Fibroblast of lung (primary cell): Measurements from ENCODE around the gene CCDC33. TPM values are rescaled to one million over a fixed set of nuclear protein-coding genes. Genes with fewer than 3 reads are reported as not detected.

Experiments used
- DNase-seq, 2 donors: peaks; one replicate each; pipeline versions ENCODE4 v3.0.0 to v3.0.0-alpha.2; 2010; ENCODE audit warnings: low read depth in 2 of 2
- H2AFZ ChIP-seq: 2 replicates; pipeline ENCODE4 v1.5.1; 2012; ENCODE audit warnings: low read length, control low read depth, inconsistent platforms
- H3K27ac ChIP-seq: 2 replicates; pipeline ENCODE4 v1.5.1; 2011; ENCODE audit warnings: low read length, control low read depth; ENCODE audit not compliant: insufficient read depth
- H3K27me3 ChIP-seq: 2 replicates; pipeline ENCODE4 v1.5.1; 2011; ENCODE audit warnings: mild to moderate bottlenecking, low read length; ENCODE audit not compliant: control insufficient read depth, insufficient read depth
- H3K36me3 ChIP-seq: 2 replicates; pipeline ENCODE4 v1.5.1; 2011; ENCODE audit warnings: low read length; ENCODE audit not compliant: control insufficient read depth, insufficient read depth
- H3K4me1 ChIP-seq: 2 replicates; pipeline ENCODE4 v1.5.1; 2011; ENCODE audit warnings: low read length; ENCODE audit not compliant: control insufficient read depth, insufficient read depth; ENCODE audit errors: extremely low read depth
- H3K4me2 ChIP-seq: 2 replicates; pipeline ENCODE4 v1.5.1; 2011; ENCODE audit warnings: low read length, control low read depth; ENCODE audit not compliant: insufficient read depth; ENCODE audit errors: extremely low read depth
- H3K4me3 ChIP-seq, 4 experiments: fragments of 200-600 bp in 1 of 4; sonication (generic) in 1 of 4; replicated peaks in 1 of 4; 2 replicates each; pipeline ENCODE4 v1.5.1; 2011 to 2016; ENCODE audit warnings: low read length in 4 of 4, low read depth in 3 of 4, mild to moderate bottlenecking in 3 of 4, control low read depth in 2 of 4, inconsistent platforms in 1 of 4, mixed read lengths in 1 of 4; ENCODE audit not compliant: insufficient read depth in 1 of 4; ENCODE audit errors: control extremely low read depth in 1 of 4
- H3K79me2 ChIP-seq: 2 replicates; pipeline ENCODE4 v1.5.1; 2012; ENCODE audit warnings: mild to moderate bottlenecking, low read length, inconsistent platforms; ENCODE audit not compliant: control insufficient read depth, insufficient read depth
- H3K9ac ChIP-seq: 2 replicates; pipeline ENCODE4 v1.5.1; 2011; ENCODE audit warnings: mild to moderate bottlenecking, low read length, control low read depth; ENCODE audit not compliant: insufficient read depth
- H3K9me3 ChIP-seq: 2 replicates; pipeline ENCODE4 v1.5.1; 2012; ENCODE audit warnings: low read depth, low read length; ENCODE audit not compliant: control insufficient read depth, insufficient read depth
- H4K20me1 ChIP-seq: 2 replicates; pipeline ENCODE4 v1.5.1; 2011; ENCODE audit warnings: low read length; ENCODE audit not compliant: control insufficient read depth, insufficient read depth; ENCODE audit errors: extremely low read depth
- EZH2 ChIP-seq: IDR thresholded peaks from 2 replicates; pipeline ENCODE4 v1.5.1; 2012; ENCODE audit warnings: low read length, control low read depth, mild to moderate bottlenecking; ENCODE audit errors: missing control alignments
- polyA plus RNA-seq, 2 donors: library from polyadenylated mRNA; depleted of rRNA in 1 of 2; stranded (reverse) in 1 of 2; unstranded in 1 of 2; fragments of >200 nt; gene quantifications; 2 replicates each; pipeline ENCODE4 v1.2.1, GENCODE V29; 2011 to 2012; ENCODE audit warnings: missing spikeins in 1 of 2
- total RNA-seq: library from RNA; depleted of rRNA; stranded (reverse); fragments of >200 nt; gene quantifications from 2 replicates; pipeline ENCODE4 v1.2.1, GENCODE V29; 2014
- TF ChIP-seq, protein P1 (sequence below), 2 donors: IDR thresholded peaks in 1 of 2; conservative IDR thresholded peaks in 1 of 2; 1 replicate in 1 of 2; 2 replicates in 1 of 2; pipeline ENCODE4 v1.5.1; 2011 to 2012; ENCODE audit warnings: low read length in 2 of 2, control low read depth in 1 of 2, inconsistent platforms in 1 of 2, low read depth in 1 of 2, mild to moderate bottlenecking in 1 of 2

CCDC33 gene
- total and polyA plus RNA-seq, 2 donors (not counting 1 experiment from before 2014, with no cell fraction given) = not detected

DNA sequence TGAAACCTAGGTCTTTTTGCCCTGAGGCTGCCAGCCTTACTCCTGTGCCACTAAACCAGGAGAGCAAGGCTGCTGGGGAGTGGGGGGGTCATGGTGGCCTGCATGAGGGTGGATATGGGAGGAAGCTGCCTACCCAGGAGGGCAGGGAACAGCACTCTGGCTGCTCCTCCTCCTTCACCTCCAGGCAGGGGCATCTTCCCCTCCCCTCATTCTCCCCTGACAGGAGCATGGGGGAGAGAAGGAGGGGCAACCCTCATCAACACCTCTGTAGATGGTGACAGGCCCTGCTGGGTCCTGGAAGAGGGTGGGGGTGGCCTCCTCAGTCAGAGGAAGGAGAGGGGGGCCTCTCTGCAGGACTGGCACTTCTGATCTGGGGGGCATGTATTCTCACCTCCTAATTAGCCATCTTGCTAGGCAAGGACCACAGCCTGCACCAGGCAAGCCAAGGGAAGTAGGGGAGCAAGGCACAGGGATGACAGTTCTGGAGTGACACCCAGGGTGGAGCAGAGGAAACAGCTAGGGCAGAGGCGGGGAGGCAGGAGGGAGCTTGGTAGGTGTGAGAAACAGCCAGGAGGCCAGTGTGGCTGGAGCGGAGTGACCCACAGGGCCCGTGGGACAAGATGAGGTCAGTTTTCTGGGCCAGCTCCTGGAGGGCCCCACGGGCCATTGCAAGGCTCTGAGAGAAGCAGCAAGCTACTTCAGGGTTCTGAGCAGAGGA lies 4.9 kb downstream of the CCDC33 start:
- no peaks in the 10 kb centered on the region for H3K36me3 ChIP-seq
- H2AFZ ChIP-seq = no peak overlapping the region
- TF ChIP-seq, protein P1, sequence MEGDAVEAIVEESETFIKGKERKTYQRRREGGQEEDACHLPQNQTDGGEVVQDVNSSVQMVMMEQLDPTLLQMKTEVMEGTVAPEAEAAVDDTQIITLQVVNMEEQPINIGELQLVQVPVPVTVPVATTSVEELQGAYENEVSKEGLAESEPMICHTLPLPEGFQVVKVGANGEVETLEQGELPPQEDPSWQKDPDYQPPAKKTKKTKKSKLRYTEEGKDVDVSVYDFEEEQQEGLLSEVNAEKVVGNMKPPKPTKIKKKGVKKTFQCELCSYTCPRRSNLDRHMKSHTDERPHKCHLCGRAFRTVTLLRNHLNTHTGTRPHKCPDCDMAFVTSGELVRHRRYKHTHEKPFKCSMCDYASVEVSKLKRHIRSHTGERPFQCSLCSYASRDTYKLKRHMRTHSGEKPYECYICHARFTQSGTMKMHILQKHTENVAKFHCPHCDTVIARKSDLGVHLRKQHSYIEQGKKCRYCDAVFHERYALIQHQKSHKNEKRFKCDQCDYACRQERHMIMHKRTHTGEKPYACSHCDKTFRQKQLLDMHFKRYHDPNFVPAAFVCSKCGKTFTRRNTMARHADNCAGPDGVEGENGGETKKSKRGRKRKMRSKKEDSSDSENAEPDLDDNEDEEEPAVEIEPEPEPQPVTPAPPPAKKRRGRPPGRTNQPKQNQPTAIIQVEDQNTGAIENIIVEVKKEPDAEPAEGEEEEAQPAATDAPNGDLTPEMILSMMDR (conservative IDR thresholded peaks at IDR 0.05 in 1 of 2, IDR thresholded peaks at IDR 0.05 in 1 of 2; ENCODE audit: low read depth in 1 of 2, low read length in 2 of 2) = no peak
- TF ChIP-seq EZH2 = no peak
- H3K79me2 ChIP-seq = no peaks in the 10 kb centered on the region
- peaks cover 2% of the 10 kb centered on the region for H3K27me3 ChIP-seq
- no peak overlapping the region for H3K9ac ChIP-seq
- no peak overlapping the region for H3K4me2 ChIP-seq
- H3K4me3 ChIP-seq = no peak overlapping the region
- H3K9me3 ChIP-seq = no peaks in the 10 kb centered on the region
- H3K4me1 ChIP-seq = no peaks in the 10 kb centered on the region
- DNase-seq = no peak
- no peaks in the 10 kb centered on the region for H4K20me1 ChIP-seq
- H3K27ac ChIP-seq = no peak overlapping the region

DNA sequence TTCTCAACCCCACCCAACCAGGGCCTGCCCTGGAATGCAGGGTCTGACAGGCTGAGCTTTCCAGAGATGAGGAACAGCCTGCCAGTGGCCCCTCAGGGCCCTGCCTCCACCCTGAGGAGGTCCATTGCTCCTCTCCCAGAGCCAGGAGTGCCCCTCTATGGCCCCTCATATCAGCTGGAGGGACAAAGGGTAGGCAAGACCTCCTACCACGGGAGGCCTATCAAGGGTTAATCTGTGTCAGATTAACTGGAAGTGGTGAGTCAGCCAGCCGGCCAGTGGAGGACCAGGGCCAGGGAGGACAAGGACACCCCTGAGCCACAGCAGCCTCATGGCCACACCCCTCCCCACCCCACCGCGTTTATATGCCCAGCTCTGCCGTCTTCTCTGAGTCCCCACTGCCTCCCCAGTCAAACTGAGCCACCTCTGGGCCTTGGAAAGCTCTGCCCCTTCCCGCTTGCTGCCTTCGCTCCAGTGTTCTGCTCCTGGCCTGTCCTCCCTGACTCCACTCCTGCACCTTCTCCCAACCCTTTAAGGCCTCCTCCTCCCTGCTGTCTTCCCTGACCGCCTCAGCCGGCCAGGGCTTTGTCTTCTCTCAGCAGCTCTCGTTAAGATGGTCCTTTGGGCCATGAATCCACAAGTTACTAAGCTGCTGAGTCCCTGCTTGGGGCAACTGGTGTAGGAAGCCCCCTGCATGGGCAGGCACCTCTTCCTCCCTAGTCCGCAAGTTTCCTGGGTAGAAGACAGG lies 6.5 kb downstream of the CCDC33 start:
- no peak overlapping the region for H3K9ac ChIP-seq
- no peak overlapping the region for H2AFZ ChIP-seq
- no peaks in the 10 kb centered on the region for H3K36me3 ChIP-seq
- H3K27ac ChIP-seq = no peak overlapping the region
- H3K9me3 ChIP-seq = no peaks in the 10 kb centered on the region
- H3K4me1 ChIP-seq = no peaks in the 10 kb centered on the region
- no peak overlapping the region for H3K4me2 ChIP-seq
- TF ChIP-seq, protein P1 (conservative IDR thresholded peaks at IDR 0.05 in 1 of 2, IDR thresholded peaks at IDR 0.05 in 1 of 2; ENCODE audit: low read depth in 1 of 2, low read length in 2 of 2) = no peak
- TF ChIP-seq EZH2 = no peak
- H4K20me1 ChIP-seq = no peaks in the 10 kb centered on the region
- peaks cover 2% of the 10 kb centered on the region for H3K27me3 ChIP-seq
- no peak overlapping the region for H3K4me3 ChIP-seq
- H3K79me2 ChIP-seq = no peaks in the 10 kb centered on the region
- DNase-seq = peak in 1 of 2 donors; percentile 51

DNA sequence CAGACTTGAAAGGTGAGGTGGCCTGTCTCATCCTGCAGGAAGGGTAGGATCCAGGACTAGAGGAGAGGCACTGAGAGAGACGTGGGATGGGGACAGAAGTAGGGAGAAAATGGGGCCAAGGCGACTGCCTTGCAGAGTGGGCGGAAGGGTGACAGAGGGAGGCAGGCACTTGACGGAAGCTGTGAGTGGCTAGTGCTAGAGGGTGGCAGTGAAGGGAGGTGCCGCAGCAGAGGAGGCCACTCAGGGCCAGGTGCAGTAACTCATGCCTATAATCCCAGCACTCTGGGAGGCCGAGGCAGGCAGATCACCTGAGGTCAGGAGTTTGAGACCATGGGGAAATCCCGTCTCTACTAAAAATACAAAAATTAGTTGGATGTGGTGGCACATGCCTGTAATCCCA lies 7.3 kb downstream of the CCDC33 start:
- Histone ChIP-seq H3K9me3 (no peaks in the 10 kb centered on the region), H3K36me3 (no peaks in the 10 kb centered on the region), H3K4me2 (no peak overlapping the region), H3K4me1 (no peaks in the 10 kb centered on the region), H3K9ac (no peak overlapping the region), H3K79me2 (no peaks in the 10 kb centered on the region), H3K27ac (no peak overlapping the region), H3K27me3 (peaks cover 2% of the 10 kb centered on the region), H2AFZ (no peak overlapping the region), H3K4me3 (no peak overlapping the region), H4K20me1 (no peaks in the 10 kb centered on the region)
- TF ChIP-seq EZH2 = no peak
- TF ChIP-seq, protein P1 (conservative IDR thresholded peaks at IDR 0.05 in 1 of 2, IDR thresholded peaks at IDR 0.05 in 1 of 2; ENCODE audit: low read depth in 1 of 2, low read length in 2 of 2) = no peak
- no peak for DNase-seq
